GM18511 (cell line): ENCODE data around the gene TH.
"Not testable (repeated sequence)": the region's sequence is repeated elsewhere in the genome, so short reads cannot be mapped to it uniquely, and the experiment has no call there.

Experiments used
- ATAC-seq: cut with Tn5 transposase; IDR thresholded peaks from one replicate; pipeline ENCODE4 v1.9.1; 2021; ENCODE audit warnings: mild to moderate bottlenecking, moderate library complexity; ENCODE audit not compliant: unreplicated experiment

TH gene

DNA sequence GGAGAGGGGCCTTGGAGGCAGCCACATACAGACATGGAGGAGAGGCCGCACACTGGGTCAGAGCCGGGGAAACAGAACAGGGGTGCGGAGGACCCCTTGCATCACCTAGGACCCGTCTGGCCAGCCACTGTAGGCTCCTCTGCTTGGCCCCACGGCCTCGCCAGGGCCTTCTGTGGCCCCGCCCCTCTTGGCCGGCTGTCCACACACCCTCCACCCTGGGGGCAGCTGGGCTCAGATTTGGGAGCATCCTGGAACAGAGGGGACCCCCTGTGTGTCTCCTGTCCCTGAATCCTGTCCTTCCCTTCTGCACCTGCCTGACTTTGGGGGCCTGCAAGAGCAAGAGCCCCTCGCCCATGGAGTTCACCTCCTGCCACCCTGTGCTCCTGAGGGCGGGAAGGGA lies 7.9 kb upstream of the TH start:
- no peak for ATAC-seq

DNA sequence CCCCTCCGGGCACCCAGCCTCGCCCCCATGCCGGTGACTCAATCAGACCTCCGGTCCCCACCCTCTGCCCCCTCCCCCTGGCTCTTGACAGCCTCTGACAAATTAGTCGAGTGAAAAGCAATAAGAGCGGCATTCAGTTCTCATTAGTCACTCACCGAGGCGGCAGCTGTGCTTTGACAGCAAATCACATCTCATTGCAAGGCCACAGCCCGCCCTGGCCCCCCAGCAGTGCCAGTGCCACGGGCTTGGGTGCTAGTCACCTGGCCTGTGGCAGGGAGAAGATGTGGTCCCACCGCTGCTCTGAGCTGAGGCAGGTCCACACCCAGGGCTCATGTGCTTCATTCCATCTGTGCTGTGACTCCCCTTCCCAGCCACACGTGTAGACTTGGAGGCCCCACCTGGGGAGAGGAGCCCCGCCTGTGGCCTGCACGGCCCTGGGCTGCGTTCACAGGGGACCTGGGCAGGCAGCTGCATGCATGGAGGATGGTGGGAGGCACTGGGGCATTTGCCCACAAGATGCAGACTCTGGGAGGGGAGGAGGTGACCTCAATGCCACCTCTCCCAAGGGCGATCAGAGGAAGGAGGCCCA lies 7.4 kb upstream of the TH start:
- ATAC-seq, result no peak

DNA sequence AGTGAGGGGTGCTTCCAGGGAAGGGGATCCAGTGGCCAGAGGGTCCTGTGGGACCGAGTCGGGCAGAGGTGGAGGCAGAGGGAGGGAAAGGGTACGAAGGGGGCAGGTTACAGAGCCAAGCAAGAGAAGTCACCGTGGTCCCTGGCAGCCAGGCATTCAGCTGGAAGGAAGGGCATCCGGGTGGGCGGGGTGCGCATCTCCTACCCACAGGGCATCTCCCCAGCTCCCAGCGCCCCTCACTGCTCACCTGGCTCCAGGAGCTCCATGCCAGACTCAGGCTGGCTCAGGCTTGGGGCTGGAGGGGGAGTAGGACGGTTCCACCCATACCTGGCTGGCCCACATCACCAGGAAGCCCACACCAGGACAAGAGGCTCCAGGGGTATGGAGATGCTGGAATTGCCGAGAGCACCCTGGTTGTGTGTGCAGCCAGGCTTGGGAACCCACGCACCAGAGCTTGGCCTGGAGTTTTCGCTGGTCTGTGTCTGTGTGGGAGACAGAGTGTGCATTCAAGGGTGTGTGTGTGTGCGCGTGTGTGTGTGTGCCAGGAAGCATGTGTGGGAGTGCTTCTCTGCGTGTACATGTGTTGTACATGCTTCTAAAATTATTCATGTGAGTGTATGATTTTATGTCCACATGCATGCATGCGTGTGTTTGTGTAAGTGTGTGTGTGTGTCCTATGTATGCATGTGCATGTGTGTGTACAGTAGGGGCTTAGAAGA lies 6.6 kb upstream of the TH start:
- ATAC-seq, result not testable (repeated sequence)

DNA sequence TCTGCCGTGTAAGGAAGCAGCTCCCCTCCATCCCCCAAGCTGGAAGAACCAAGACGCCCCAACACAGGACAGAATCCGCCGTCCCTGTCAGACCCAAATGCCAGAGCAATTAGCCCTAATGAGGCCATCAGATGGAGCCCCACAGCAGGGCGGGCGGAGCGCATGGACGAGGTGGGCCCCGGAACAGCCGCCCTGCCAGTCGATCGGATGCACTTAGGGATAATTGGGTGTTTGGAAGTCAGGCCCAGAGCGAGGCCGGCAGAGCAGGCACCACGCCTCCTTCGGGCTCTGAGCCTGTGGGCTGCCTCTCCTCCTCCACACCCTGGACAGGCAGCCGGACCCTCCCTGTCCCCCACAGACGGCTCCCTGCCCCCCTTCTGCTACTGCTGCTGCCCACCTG lies 5.5 kb upstream of the TH start:
- no peak for ATAC-seq

DNA sequence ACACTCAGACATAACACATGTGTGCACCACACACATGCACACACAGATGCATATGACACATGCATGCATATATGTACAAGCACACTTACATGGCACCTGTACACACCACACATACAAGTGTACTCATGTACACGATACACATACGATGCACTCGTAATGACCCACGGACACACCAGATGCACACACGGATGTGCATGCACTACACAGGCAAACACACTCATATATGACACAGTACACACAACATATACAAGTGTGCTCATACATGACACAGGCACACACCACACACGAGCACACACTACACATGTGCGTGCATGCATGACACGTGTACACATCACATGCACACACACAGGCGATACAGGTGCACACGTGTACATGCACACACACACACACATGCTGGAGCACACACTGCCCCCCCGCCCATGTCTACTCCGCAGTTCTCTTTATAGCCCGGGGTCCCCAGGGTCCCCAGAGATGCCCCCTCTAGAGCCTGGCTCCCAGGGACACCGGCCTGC lies 4.8 kb upstream of the TH start:
- no peak for ATAC-seq

DNA sequence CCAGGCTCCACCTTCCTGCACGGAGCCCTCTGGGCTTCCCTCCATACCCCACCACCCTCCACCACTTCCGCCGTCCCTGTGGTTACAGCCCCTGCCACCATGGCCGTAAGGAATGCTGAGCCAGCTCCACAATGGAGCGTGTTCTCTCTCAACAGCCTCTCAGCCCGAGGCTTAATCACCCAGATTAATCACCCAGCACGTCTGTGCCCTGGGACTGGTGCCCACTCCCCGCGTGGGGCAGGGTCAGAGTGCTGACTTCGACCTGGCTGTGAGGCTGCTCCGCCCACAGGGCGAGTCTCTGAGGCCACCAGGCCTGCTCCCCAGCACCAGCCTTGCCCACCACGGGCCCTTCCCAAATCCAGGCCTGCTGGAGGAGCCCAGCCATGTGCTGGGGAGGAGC lies 4.0 kb upstream of the TH start:
- ATAC-seq, result no peak

DNA sequence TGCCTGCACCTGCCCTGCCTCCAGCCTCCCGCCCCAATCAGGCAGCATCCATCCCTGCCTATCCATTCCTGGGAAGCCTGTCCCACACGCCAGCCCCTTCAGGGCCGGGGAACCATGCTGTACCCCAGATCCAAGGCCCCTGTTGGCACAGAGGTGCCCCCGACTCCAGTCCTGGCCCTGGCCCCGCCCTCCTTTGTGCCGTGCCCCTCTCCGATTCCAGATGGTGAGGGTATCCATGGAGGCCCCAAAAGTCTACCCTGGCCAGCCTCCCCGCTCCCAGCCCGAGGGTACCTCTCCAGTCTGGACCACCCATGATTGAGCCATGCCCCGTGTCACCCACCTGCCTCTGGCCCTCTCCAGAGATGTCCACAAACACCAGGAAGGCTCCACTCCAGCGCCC lies 2.7 kb upstream of the TH start:
- no peak for ATAC-seq

DNA sequence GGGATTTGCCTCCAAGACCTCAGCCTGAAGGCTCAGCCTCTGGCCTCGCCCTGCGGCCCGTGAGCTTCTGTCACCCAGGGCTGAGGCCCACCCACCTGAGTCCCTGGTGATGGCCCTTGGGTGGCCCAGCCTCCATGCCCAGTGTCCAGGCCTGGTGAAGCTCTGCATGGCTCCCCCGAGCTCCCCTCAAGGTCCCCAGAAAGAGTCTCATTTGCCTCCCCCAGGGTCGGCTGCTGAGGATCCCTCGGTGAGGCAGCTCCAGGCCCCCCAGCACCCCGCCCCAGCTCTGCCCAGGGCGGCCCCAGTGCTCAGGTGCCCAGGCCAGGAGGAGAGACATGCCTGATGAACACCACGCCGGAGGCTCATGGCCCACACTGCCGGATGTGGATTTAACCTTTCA lies 2.1 kb upstream of the TH start:
- ATAC-seq, result no peak

DNA sequence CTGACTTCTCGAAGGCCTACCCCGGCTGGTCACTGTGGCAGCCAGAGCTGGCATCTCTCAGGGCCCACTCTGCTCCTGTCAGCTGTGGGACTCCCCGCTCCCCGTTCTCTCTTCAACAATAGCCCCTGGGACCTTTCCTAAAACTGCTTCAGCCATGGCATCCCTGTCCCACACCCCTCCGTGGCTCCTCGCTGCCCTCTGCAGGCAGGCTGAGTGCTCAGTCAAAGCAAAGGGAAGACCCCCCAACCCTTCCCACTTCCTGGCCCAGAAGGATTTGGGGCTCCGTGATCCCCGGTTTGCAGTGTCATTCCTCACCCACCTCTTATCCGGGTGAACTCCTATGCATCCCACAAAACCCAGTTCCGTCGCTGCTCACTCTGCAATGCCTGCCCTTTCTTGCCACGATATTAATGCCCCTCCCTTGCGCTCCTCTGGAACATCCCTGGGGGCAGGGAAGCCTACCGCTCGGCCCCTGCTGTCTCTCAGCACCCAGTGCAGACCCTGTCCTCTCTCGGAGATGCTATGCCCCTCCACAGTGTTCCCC lies 1.6 kb upstream of the TH start:
- ATAC-seq, result no peak

DNA sequence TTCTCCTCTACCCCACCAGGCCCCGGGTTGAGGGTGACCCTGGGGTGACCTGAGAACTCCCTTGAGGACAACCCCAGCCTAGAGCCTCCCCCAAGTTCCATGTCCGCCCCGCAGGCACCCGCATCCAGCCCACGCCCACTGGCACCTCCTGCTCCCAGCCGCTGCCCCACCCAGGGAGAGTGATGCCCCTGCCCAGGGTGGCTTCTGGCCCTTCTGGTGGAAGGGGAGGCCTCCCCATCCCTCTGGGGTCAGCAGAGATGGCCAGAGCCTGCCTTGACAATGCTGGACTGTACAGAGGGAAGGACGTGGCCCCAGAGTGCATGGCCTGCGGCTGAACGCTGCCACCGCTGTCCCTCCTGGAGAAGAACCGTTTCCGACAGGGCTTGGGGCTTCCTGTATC lies 1.1 kb upstream of the TH start:
- no peak for ATAC-seq

DNA sequence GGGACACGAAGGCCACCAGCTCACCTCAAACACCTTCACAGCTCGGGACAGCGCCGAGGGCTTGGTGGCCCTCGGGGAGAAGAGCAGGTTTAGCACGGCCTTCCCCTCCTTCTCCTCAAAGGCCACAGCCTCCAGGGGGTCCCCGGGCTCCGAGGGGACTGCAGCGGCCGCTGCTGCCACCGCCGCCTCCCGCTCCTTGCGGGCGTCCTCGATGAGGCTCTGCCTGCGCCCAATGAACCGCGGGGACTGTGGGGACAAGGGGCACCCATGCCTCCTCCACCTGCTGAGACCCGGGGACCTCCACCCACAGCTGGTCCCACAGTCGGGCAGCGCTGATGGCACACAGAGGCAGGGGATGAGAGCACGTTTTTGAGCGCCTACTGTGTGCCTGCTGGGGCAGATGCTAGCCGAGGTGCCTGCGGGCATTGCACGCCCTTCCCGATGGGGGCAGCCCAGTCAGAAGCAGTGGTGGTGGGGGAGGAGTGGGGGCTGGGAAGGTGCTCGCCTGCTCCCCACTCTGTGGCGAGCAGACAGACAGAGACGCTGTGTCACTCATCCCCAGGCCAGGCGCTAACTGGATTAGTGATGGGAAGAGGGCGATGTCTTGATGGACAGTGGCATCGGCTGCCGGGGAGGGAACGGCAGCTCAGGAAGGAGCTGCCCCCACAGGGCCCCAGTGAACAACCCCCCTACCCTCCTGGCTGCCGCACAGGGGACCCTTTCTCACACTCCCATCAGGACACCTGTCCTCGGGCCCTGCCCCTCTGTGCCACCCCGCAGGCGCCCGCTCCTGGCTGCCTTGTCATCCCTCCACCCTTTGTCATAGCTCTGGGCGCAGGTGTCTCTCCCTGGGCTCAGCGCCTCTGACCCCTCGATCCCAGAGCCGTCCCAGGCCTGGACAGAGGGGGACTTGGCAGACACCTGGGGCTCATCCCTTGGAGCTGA lies 1.7 kb downstream of the TH start:
- no peak for ATAC-seq

DNA sequence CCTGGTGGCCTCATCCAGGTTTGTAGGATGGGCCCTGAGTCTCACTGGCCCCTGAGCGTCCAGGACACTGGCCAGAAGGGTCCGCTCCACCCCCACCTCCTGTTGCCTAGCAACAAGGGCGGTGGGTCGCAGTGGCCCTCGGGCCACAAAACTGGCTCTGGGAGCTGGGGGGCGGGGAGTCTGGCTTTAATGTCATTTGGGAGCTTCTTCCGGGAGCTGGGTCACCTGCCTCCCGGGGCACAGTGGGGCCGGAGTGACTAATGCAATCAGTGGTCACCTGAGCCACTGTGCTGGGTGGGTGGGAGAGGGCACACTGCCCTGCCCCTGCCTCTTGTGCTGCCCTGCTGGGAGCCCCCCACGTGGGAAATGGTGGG lies 2.6 kb downstream of the TH start:
- ATAC-seq, result no peak

DNA sequence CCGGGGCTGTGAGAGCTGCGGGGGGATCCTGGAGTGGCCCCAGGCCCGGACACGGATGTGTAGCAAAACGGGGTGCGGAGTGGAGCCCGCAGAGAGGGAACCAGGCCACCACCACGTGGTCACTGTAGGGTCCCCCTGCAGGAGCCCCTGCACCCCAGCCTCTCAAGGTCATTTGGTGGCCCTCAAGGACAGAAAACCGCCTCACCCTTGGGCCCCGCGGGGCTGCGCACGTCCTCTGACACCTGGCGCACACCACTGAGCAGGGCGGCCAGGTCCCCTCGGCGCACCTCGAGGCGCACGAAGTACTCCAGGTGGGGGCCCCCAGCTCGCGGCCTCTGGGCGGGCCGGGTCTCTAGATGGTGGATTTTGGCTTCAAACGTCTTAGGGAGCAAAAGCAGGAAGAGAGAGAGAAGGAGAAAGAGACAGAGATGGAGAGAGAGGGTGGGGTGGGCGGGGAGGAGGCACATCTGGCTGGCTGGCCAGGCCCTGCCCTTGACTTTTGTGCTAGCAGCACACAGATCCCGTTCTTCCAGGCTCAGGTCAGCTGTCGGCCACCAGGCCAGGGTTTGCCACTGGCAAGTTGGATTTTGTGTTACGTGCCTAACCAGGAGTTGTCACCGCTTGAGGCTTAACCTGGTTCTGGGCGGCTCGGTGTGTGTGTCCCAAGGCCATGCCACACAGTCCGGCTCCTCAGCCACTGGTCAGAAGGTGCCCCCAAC lies 3.2 kb downstream of the TH start:
- no peak for ATAC-seq

DNA sequence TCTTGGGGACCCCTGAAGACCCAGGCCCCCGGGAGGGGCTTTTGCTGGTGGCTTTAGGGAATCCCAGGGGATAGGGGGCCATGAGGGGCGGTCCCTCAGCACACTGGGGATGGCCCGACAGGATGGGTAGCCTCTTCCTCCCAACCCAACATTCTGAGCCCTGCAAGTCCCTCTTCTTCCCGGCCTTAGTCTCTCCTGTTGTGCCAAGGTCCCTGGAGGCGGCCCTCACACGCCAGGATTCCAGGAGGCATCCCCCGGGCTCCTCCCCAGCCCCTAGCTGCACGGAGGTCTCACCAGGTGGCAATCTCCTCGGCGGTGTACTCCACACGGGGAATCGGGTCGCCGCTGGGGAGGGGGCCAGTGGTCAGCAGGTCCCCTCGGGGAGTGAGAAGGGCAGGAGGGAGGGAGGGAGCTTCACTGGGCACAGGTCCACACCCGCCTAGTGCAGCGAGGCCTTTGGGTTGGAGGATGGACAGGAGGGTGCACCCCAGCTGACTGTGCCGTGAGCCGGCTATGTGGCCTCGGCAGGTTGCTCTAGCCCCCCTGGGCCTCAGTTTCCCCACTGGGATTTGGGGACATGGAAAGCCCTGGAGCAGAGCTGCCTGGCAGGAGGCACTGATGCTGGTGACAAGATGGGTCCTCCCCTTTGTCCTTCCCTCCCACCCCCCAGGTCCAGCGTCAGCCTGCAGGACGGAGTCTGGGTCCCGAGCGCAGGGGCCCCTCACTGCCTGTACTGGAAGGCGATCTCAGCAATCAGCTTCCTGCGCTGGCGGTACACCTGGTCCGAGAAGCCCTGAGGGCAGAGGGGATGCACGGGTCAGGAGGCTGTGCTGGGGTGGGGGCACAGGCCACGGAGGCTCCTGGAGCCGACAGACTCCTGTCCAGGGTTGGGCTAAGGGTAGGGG lies 4.2 kb downstream of the TH start:
- no peak for ATAC-seq

DNA sequence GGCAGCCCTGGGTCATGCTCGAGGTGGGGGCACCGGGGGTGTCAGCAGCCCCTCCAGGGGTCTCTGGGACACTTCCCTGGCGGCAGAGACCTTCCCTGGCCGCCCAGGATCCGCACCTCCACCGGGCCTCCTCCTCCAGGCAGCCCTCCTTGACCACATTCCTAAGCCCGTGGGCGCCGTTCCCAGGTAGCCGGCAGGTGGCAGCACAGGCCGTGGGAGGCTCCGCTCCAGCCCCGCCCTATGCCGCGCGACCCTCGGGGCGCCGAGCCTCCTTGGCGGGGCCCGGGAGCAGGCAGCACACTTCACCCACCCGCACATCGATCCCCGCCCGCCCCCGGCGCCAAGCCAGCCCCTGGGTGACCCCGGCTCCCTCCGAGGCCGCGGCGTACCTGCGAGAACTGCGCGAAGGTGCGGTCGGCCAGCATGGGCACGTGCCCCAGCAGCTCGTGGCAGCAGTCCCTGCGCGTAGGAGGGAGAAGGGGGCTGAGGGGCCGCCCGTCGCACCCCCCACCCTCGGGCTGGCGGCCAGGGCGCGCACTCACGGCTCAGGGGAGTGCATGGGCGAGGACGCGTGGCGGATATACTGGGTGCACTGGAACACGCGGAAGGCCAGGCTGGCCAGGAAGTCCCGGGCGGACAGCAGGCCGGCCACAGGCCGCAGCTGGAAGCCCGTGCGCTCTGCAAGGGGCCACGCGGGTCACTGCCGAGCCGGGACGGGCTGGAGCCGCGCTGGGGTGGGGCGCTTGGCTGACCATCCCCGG lies 5.3 kb downstream of the TH start:
- ATAC-seq, result no peak

DNA sequence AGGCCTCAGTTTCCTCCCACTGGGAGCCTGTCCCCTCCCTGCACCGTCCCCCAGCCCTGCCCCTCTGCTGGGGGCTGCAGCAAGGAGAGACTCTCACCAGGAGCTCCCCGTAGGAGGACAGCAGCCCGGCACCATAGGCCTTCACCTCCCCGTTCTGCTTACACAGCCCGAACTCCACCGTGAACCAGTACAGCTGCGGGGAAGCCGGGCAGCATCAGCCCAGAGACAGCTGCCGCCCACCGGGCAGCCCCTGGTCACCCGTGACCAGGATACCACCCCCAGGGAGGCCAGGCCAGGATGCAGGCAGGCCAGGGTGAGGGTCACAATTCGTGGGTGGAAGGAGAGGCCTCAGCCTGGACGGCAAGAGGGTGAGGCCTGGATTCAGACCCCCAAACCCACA lies 6.0 kb downstream of the TH start:
- ATAC-seq, result no peak

DNA sequence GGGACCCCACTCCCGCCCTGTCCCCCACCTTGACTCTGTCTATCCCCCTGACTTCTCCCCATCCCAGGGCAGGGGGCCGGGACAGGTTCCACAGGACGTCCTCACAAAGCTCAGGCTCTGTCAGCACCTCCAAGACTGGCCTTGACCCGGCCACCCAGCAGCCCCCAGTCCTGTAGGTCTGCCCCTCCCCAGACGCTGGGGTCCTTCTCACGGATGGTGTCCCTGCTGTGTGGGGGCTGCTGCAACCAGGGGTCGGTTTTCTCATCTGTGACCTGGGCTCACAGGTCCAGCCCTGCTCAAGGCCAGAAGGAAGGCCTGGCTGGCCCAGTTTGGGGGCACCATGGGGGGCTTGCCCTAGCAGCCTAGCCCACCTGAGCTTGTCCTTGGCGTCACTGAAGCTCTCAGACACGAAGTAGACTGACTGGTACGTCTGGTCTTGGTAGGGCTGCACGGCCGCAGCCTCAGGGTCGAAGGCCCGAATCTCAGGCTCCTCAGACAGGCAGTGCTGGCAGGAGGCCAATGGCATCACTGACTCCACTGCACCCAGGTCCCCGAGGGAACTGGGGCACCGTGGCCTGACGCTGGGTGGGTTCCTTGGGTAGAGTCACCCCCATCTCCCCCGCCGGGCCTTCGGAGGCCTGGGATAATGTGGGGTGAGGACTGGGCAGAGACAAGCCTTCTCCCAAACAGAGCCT lies 6.6 kb downstream of the TH start:
- ATAC-seq, result no peak

DNA sequence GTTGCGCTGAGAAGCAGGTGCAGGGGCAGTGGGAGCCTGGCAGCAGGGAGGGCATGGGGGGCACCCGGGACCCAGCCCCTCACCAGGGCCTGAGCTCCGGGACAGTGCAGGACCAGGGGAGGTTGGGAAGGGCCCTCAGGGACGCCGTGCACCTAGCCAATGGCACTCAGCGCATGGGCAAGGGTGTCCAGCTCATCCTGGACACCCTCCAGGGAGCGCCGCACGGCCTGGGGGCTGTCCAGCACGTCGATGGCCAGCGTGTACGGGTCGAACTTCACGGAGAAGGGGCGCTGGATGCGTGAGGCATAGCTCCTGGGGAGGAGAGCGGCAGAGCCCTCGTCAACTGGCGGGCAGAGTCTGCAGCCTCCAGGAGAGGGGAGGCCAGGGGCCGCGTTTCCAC lies 7.5 kb downstream of the TH start:
- no peak for ATAC-seq
